K562 treated with DMSO at 1 percent for 12 hours (cell line): ENCODE data around the gene BSX. TPM values are rescaled to one million over a fixed set of nuclear protein-coding genes. Genes with fewer than 3 reads are reported as not detected.

Experiments used
- total RNA-seq: library from RNA; unstranded; fragments of 300-600 nt; gene quantifications from 2 replicates; pipeline ENCODE4 v1.2.3, GENCODE V29; 2022; ENCODE audit not compliant: insufficient read depth

Gene BSX
- not detected in 2 replicates for total RNA-seq

GRCh38 chr11:122981388-122982264 lies at the start of gene BSX:
Gene BSX (minus strand): TSS chr11:122981834. CDS start chr11:122981671, 163 bp downstream.

Other genes starting within 250 kb of the BSX start
- gene CRTAM, start 143.3 kb downstream of the BSX start, total RNA-seq: not detected in 2 replicates
- not detected in 2 replicates for gene JHY, start 99.1 kb downstream of the BSX start, total RNA-seq
- 872 and 1,236 TPM in 2 replicates for gene HSPA8, start 80.3 kb upstream of the BSX start, total RNA-seq
- not detected in 2 replicates for gene CLMP, start 213.4 kb upstream of the BSX start, total RNA-seq